Measurements from ENCODE around the gene UQCC2. TPM values are rescaled to one million over a fixed set of nuclear protein-coding genes. Genes with fewer than 3 reads are reported as not detected.
A peak's percentile ranks its signal among the peaks of the same experiment; 100 is the strongest.

UQCC2 gene
- total and polyA plus RNA-seq, 2 of the 4 experiments (the other 2 are of a cell fraction) = 13.8 to 34.5 TPM

DNA sequence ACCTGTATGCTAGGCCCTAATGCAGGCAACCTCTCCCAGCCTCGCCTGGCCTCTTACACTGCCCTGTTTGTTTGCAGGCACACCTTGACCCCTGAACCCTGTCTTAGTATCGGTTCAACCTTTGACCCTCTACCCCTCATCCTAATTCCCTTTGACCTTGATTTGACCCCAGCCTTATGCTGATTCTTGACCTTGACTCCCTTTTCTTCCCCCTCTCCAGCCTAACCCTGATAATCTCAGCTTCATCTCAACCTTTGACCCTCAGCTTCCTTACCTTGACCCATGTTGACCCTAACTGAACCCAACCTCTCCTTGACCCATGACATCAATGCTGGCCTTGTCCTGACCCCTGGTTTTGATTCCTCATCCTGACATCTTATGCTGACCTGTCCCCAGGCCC is 33.8 kb downstream of the UQCC2 start:
- H3K18ac ChIP-seq (ENCODE audit: low read depth, low read length) = no peak overlapping the region
- H2AK9ac ChIP-seq (replicated peaks; ENCODE audit: low read depth, low read length, poor library complexity) = no peak overlapping the region
- intact Hi-C loops (cut with micrococcal nuclease) (loop anchor here (10.0 kb wide), 1 partner anchor 223 kb away; the partner anchor contains the start of gene ZBTB9), in situ Hi-C loops (cut with MboI; ENCODE audit: low sequenced_read_pairs) (no loop called here), dilution Hi-C loops (cut with HindIII; ENCODE audit: low sequenced_read_pairs, unreplicated experiment) (no loop called here)
- TF ChIP-seq SMC3 (IDR thresholded peaks at IDR 0.05; ENCODE audit: low read depth, low read length) = no peak
- TF ChIP-seq, protein P1, sequence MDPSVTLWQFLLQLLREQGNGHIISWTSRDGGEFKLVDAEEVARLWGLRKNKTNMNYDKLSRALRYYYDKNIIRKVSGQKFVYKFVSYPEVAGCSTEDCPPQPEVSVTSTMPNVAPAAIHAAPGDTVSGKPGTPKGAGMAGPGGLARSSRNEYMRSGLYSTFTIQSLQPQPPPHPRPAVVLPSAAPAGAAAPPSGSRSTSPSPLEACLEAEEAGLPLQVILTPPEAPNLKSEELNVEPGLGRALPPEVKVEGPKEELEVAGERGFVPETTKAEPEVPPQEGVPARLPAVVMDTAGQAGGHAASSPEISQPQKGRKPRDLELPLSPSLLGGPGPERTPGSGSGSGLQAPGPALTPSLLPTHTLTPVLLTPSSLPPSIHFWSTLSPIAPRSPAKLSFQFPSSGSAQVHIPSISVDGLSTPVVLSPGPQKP (IDR thresholded peaks at IDR 0.05; ENCODE audit: borderline replicate concordance, low read depth, low read length) = no peak
- no peak for TF ChIP-seq RFX5 (IDR thresholded peaks at IDR 0.05; ENCODE audit: low read depth, low read length)
- TF ChIP-seq RCOR1 (IDR thresholded peaks at IDR 0.05; ENCODE audit: insufficient replicate concordance, low read length) = no peak
- TF ChIP-seq CHD1 (IDR thresholded peaks at IDR 0.05; ENCODE audit: low read depth, low read length) = no peak
- TF ChIP-seq BHLHE40 (IDR thresholded peaks at IDR 0.05; ENCODE audit: low read depth, low read length) = no peak
- no peak for TF ChIP-seq FOS (IDR thresholded peaks at IDR 0.05; ENCODE audit: low read depth, low read length)
- TF ChIP-seq CEBPB (IDR thresholded peaks at IDR 0.05; ENCODE audit: low read depth, low read length) = no peak
- no peak for TF ChIP-seq POLR2A (IDR thresholded peaks at IDR 0.05; ENCODE audit: low read depth, low read length)
- no peak for TF ChIP-seq NFE2L2 (IDR thresholded peaks at IDR 0.05; ENCODE audit: low read depth, low read length)
- TF ChIP-seq MAZ (IDR thresholded peaks at IDR 0.05; ENCODE audit: borderline replicate concordance, low read depth, low read length) = no peak
- TF ChIP-seq, protein P2, sequence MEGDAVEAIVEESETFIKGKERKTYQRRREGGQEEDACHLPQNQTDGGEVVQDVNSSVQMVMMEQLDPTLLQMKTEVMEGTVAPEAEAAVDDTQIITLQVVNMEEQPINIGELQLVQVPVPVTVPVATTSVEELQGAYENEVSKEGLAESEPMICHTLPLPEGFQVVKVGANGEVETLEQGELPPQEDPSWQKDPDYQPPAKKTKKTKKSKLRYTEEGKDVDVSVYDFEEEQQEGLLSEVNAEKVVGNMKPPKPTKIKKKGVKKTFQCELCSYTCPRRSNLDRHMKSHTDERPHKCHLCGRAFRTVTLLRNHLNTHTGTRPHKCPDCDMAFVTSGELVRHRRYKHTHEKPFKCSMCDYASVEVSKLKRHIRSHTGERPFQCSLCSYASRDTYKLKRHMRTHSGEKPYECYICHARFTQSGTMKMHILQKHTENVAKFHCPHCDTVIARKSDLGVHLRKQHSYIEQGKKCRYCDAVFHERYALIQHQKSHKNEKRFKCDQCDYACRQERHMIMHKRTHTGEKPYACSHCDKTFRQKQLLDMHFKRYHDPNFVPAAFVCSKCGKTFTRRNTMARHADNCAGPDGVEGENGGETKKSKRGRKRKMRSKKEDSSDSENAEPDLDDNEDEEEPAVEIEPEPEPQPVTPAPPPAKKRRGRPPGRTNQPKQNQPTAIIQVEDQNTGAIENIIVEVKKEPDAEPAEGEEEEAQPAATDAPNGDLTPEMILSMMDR (conservative IDR thresholded peaks at IDR 0.05; ENCODE audit: low read depth, low read length) = no peak
- TF ChIP-seq MXI1 (IDR thresholded peaks at IDR 0.05; ENCODE audit: borderline replicate concordance, low read depth, low read length) = no peak
- TF ChIP-seq, protein P3, sequence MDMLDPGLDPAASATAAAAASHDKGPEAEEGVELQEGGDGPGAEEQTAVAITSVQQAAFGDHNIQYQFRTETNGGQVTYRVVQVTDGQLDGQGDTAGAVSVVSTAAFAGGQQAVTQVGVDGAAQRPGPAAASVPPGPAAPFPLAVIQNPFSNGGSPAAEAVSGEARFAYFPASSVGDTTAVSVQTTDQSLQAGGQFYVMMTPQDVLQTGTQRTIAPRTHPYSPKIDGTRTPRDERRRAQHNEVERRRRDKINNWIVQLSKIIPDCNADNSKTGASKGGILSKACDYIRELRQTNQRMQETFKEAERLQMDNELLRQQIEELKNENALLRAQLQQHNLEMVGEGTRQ (IDR thresholded peaks at IDR 0.05; ENCODE audit: low read depth, low read length) = no peak
- TF ChIP-seq MAFK (IDR thresholded peaks at IDR 0.05; ENCODE audit: low read depth, low read length) = no peak
- TF ChIP-seq RAD21 (IDR thresholded peaks at IDR 0.05; ENCODE audit: low read length) = no peak
- no peak overlapping the region; the same call in 1 of the 2 replicates for H4K91ac ChIP-seq (ENCODE audit: insufficient read depth, low read depth, low read length)
- H3K27me3 ChIP-seq (ENCODE audit: control insufficient read depth, insufficient read depth, low read length) = no peaks in the 10 kb centered on the region
- H3K4ac ChIP-seq (ENCODE audit: low read depth, low read length) = peak overlapping the region; percentile 45
- peak overlapping the region in 1 of 2 experiments; percentile 40; a peak in 1 of 4 replicates for H4K8ac ChIP-seq (ENCODE audit: low read depth in 2 of 2, low read length in 2 of 2)
- no peaks in the 10 kb centered on the region for H3K36me3 ChIP-seq (ENCODE audit: control insufficient read depth, insufficient read depth, low read length)
- H2AFZ ChIP-seq (replicated peaks; ENCODE audit: low read length, poor library complexity) = peak overlapping the region; percentile 14
- 0 out of 3 replicates have a peak overlapping the region, but pooled peaks have one; percentile 6 for H2BK15ac ChIP-seq (ENCODE audit: low read depth, low read length)
- H3K9ac ChIP-seq (ENCODE audit: low read depth, low read length) = no peak overlapping the region
- no peaks in the 10 kb centered on the region for H4K20me1 ChIP-seq (ENCODE audit: insufficient read depth, low read length)
- peak overlapping the region; percentile 69; the same call in 1 of the 2 replicates for H2AK5ac ChIP-seq (ENCODE audit: low read depth, low read length)
- WGBS, 2 experiments (ENCODE audit: extremely low coverage in 2 of 2, insufficient read length in 1 of 2) = 100% methylated on average over 2 of the region's 2 CpGs; no CpG with 5 or more reads in 1 of the 2 experiments
- H2BK5ac ChIP-seq (ENCODE audit: low read depth, low read length, poor library complexity, severe bottlenecking) = no peak overlapping the region
- peaks cover 20% of the 10 kb centered on the region for H3K9me1 ChIP-seq (ENCODE audit: insufficient read depth, low read length)
- H3K4me3 ChIP-seq (ENCODE audit: insufficient read depth, low read depth, low read length) = no peak overlapping the region
- H3K79me1 ChIP-seq (ENCODE audit: low read depth in 1 of 2, low read length in 2 of 2) = no peaks in the 10 kb centered on the region
- H3K14ac ChIP-seq (replicated peaks; ENCODE audit: low read depth, low read length) = no peak overlapping the region
- BruUV-seq (replicated peaks) = no TSS peak
- no peak for DNase-seq
- peaks cover 20% of the 10 kb centered on the region for H3K4me1 ChIP-seq (ENCODE audit: control insufficient read depth, insufficient read depth, low read length)
- POLR2A ChIA-PET (ENCODE audit: unreplicated experiment) = no interaction called here
- no peak overlapping the region for H4K5ac ChIP-seq (ENCODE audit: low read depth, low read length)
- peak overlapping the region; percentile 30; the same call in 1 of the 2 replicates for H2BK120ac ChIP-seq (ENCODE audit: low read depth, low read length)
- no peak overlapping the region; the same call in 1 of the 2 replicates for H3K27ac ChIP-seq (ENCODE audit: insufficient read depth, low read length)
- ATAC-seq (ENCODE audit: low read depth) = no peak
- H3K23ac ChIP-seq (ENCODE audit: low read depth, low read length) = no peak overlapping the region
- H3K9me3 ChIP-seq (ENCODE audit: control insufficient read depth, insufficient read depth, low read length) = no peaks in the 10 kb centered on the region
- no peak overlapping the region for H3K4me2 ChIP-seq (ENCODE audit: low read depth, low read length)
- H2BK20ac ChIP-seq (ENCODE audit: low read depth, low read length) = peak overlapping the region; percentile 40; the same call in 1 of the 2 replicates
- CTCF ChIA-PET = no interaction called here
- no peak overlapping the region for H3K56ac ChIP-seq (ENCODE audit: extremely low read depth, insufficient read depth, low read length)

Data from IMR-90 (cell line).